Activated CD4-positive, alpha-beta T cell treated with anti-CD3 and anti-CD28 coated beads, Interleukin-2, amount 10 ng/mL, durations not matched to agents 24 days and 14 days (primary cell): ENCODE measurements around the gene PLAC1. TPM values are rescaled to one million over a fixed set of nuclear protein-coding genes. Genes with fewer than 3 reads are reported as not detected.

Source experiments
- DNase-seq: peaks from one replicate; pipeline ENCODE4 v3.0.0; 2022
- H3K27ac Mint-ChIP-seq: one replicate; pipeline ENCODE4 v1.8.0; 2022; ENCODE audit warnings: mild to moderate bottlenecking, mixed read lengths
- H3K27me3 Mint-ChIP-seq: one replicate; pipeline ENCODE4 v1.8.0; 2022; ENCODE audit warnings: mixed read lengths
- H3K36me3 Mint-ChIP-seq: one replicate; pipeline ENCODE4 v1.8.0; 2022; ENCODE audit warnings: low read depth, mild to moderate bottlenecking, mixed read lengths
- H3K4me1 Mint-ChIP-seq: one replicate; pipeline ENCODE4 v1.8.0; 2021; ENCODE audit warnings: mixed read lengths
- H3K4me3 Mint-ChIP-seq: one replicate; pipeline ENCODE4 v1.8.0; 2022; ENCODE audit warnings: mild to moderate bottlenecking, moderate library complexity, mixed read lengths
- H3K9me3 Mint-ChIP-seq: one replicate; pipeline ENCODE4 v1.8.0; 2021; ENCODE audit warnings: mixed read lengths
- intact Hi-C: fragments of 100-400 bp; cut with micrococcal nuclease; formaldehyde crosslinking; loops from one replicate; pipeline ENCODE4 v1.15.1; 2023
- total RNA-seq: library from RNA; stranded (reverse); gene quantifications from 2 replicates; pipeline ENCODE4 v1.2.3, GENCODE V29; 2022

The PLAC1 gene
- total RNA-seq, 1 donor from 2014 or later: not detected

GRCh38 chrX:134545510-134545909 lies 112.8 kb downstream of the PLAC1 start:
- intact Hi-C loops: no loop called here
- Mint-ChIP-seq H3K4me1 (peaks cover 25% of the 10 kb centered on the region), H3K27ac (no peak overlapping the region), H3K9me3 (no peaks in the 10 kb centered on the region), H3K4me3 (no peak overlapping the region), H3K36me3 (peaks cover 9% of the 10 kb centered on the region), H3K27me3 (peaks cover 1% of the 10 kb centered on the region)
- no peak for DNase-seq

- no peak for DNase-seq
- H3K27me3 Mint-ChIP-seq: peaks cover 1% of the 10 kb centered on the region
- H3K36me3 Mint-ChIP-seq: peaks cover 9% of the 10 kb centered on the region
- intact Hi-C loops: no loop called here
- no peaks in the 10 kb centered on the region for H3K9me3 Mint-ChIP-seq
- peaks cover 17% of the 10 kb centered on the region for H3K4me1 Mint-ChIP-seq
- no peak overlapping the region for H3K27ac Mint-ChIP-seq
- peak overlapping the region; percentile 43 for H3K4me3 Mint-ChIP-seq
Observed at GRCh38 chrX:134544513-134545151, 113.6 kb downstream of the PLAC1 start.

GRCh38 chrX:134544135-134544512 lies 114.1 kb downstream of the PLAC1 start:
- Mint-ChIP-seq H3K27me3 (peaks cover 1% of the 10 kb centered on the region), H3K27ac (no peak overlapping the region), H3K4me3 (no peak overlapping the region), H3K9me3 (no peaks in the 10 kb centered on the region), H3K36me3 (peaks cover 9% of the 10 kb centered on the region), H3K4me1 (peaks cover 17% of the 10 kb centered on the region)
- intact Hi-C loops: no loop called here
- no peak for DNase-seq

GRCh38 chrX:134543288-134543687 lies 115.0 kb downstream of the PLAC1 start:
- H3K4me3 Mint-ChIP-seq: no peak overlapping the region
- peaks cover 9% of the 10 kb centered on the region for H3K36me3 Mint-ChIP-seq
- intact Hi-C loops: no loop called here
- H3K27ac Mint-ChIP-seq: no peak overlapping the region
- no peak for DNase-seq
- no peaks in the 10 kb centered on the region for H3K9me3 Mint-ChIP-seq
- peaks cover 10% of the 10 kb centered on the region for H3K4me1 Mint-ChIP-seq
- peaks cover 1% of the 10 kb centered on the region for H3K27me3 Mint-ChIP-seq

GRCh38 chrX:134542485-134542884 lies 115.8 kb downstream of the PLAC1 start:
- Mint-ChIP-seq H3K4me3 (no peak overlapping the region), H3K27me3 (peaks cover 1% of the 10 kb centered on the region), H3K4me1 (peaks cover 9% of the 10 kb centered on the region), H3K36me3 (peaks cover 9% of the 10 kb centered on the region), H3K27ac (no peak overlapping the region), H3K9me3 (no peaks in the 10 kb centered on the region)
- intact Hi-C loops: no loop called here
- DNase-seq: peak; percentile 59

- H3K4me1 Mint-ChIP-seq: peaks cover 9% of the 10 kb centered on the region
- no peak for DNase-seq
- H3K4me3 Mint-ChIP-seq: no peak overlapping the region
- no peaks in the 10 kb centered on the region for H3K9me3 Mint-ChIP-seq
- H3K36me3 Mint-ChIP-seq: peaks cover 8% of the 10 kb centered on the region
- H3K27me3 Mint-ChIP-seq: peaks cover 1% of the 10 kb centered on the region
- H3K27ac Mint-ChIP-seq: no peak overlapping the region
- intact Hi-C loops: no loop called here
Observed at GRCh38 chrX:134541906-134542305, 116.4 kb downstream of the PLAC1 start.

- Mint-ChIP-seq H3K4me3 (no peak overlapping the region), H3K9me3 (no peaks in the 10 kb centered on the region), H3K27me3 (no peaks in the 10 kb centered on the region), H3K4me1 (peaks cover 9% of the 10 kb centered on the region), H3K27ac (no peak overlapping the region), H3K36me3 (no peaks in the 10 kb centered on the region)
- DNase-seq: no peak
- intact Hi-C loops: no loop called here
Observed at GRCh38 chrX:134538316-134538715, 120.0 kb downstream of the PLAC1 start.

- Mint-ChIP-seq H3K4me1 (peaks cover 2% of the 10 kb centered on the region), H3K27me3 (no peaks in the 10 kb centered on the region), H3K36me3 (no peaks in the 10 kb centered on the region), H3K27ac (no peak overlapping the region), H3K9me3 (no peaks in the 10 kb centered on the region), H3K4me3 (no peak overlapping the region)
- intact Hi-C loops: no loop called here
- no peak for DNase-seq
Observed at GRCh38 chrX:134537179-134537955, 120.9 kb downstream of the PLAC1 start.

GRCh38 chrX:134533952-134534351 lies 124.3 kb downstream of the PLAC1 start:
- Mint-ChIP-seq H3K36me3 (no peaks in the 10 kb centered on the region), H3K4me1 (no peaks in the 10 kb centered on the region)
- intact Hi-C loops: no loop called here

GRCh38 chrX:134533352-134533751 lies 124.9 kb downstream of the PLAC1 start:
- Mint-ChIP-seq H3K4me1 (no peaks in the 10 kb centered on the region), H3K9me3 (no peaks in the 10 kb centered on the region), H3K4me3 (no peak overlapping the region), H3K36me3 (no peaks in the 10 kb centered on the region), H3K27me3 (no peaks in the 10 kb centered on the region), H3K27ac (no peak overlapping the region)
- no peak for DNase-seq
- intact Hi-C loops: no loop called here

More at GRCh38 chrX:134533952-134534351, 124.3 kb downstream of the PLAC1 start:
- H3K9me3 Mint-ChIP-seq: no peaks in the 10 kb centered on the region
- H3K27ac Mint-ChIP-seq: no peak overlapping the region
- H3K4me3 Mint-ChIP-seq: no peak overlapping the region
- H3K27me3 Mint-ChIP-seq: no peaks in the 10 kb centered on the region
- DNase-seq: no peak

- Mint-ChIP-seq H3K27ac (no peak overlapping the region), H3K36me3 (no peaks in the 10 kb centered on the region), H3K4me3 (no peak overlapping the region), H3K27me3 (no peaks in the 10 kb centered on the region), H3K4me1 (no peaks in the 10 kb centered on the region), H3K9me3 (no peaks in the 10 kb centered on the region)
- DNase-seq: no peak
- intact Hi-C loops: no loop called here
Observed at GRCh38 chrX:134530845-134531244, 127.4 kb downstream of the PLAC1 start.

GRCh38 chrX:134529481-134529880 lies 128.8 kb downstream of the PLAC1 start:
- Mint-ChIP-seq H3K36me3 (peaks cover 3% of the 10 kb centered on the region), H3K9me3 (no peaks in the 10 kb centered on the region), H3K27me3 (no peaks in the 10 kb centered on the region), H3K4me1 (peaks cover 3% of the 10 kb centered on the region), H3K4me3 (no peak overlapping the region), H3K27ac (no peak overlapping the region)
- DNase-seq: no peak
- intact Hi-C loops: no loop called here

- Mint-ChIP-seq H3K4me1 (peaks cover 3% of the 10 kb centered on the region), H3K27me3 (no peaks in the 10 kb centered on the region), H3K36me3 (peaks cover 3% of the 10 kb centered on the region), H3K27ac (no peak overlapping the region), H3K4me3 (no peak overlapping the region), H3K9me3 (no peaks in the 10 kb centered on the region)
- peak; percentile 55 for DNase-seq
- intact Hi-C loops: no loop called here
Observed at GRCh38 chrX:134528960-134529359, 129.3 kb downstream of the PLAC1 start.

GRCh38 chrX:134526399-134526798 lies 131.9 kb downstream of the PLAC1 start:
- Mint-ChIP-seq H3K9me3 (no peaks in the 10 kb centered on the region), H3K4me3 (no peak overlapping the region), H3K27me3 (no peaks in the 10 kb centered on the region), H3K4me1 (peaks cover 7% of the 10 kb centered on the region), H3K36me3 (peaks cover 3% of the 10 kb centered on the region), H3K27ac (no peak overlapping the region)
- intact Hi-C loops: no loop called here
- no peak for DNase-seq
